ENCODE data around the gene CDY1. TPM values are rescaled to one million over a fixed set of nuclear protein-coding genes. Genes with fewer than 3 reads are reported as not detected.
"Not testable (repeated sequence)": the region's sequence is repeated elsewhere in the genome, so short reads cannot be mapped to it uniquely, and the experiment has no call there.

CDY1 gene
- total RNA-seq: not detected in 2 replicates

GRCh38 chrY:25621817-25622216 lies at the start of gene CDY1:
Gene CDY1 (plus strand): TSS chrY:25622117. CDS start chrY:25622443, 326 bp downstream.
- not testable (repeated sequence) for DNase-seq

GRCh38 chrY:25593336-25593735 lies 28.6 kb upstream of the CDY1 start:
- DNase-seq: not testable (repeated sequence)

- DNase-seq: not testable (repeated sequence)
These were observed 1.7 kb upstream of the CDY1 start for GRCh38 chrY:25620209-25620608.

- not testable (repeated sequence) for DNase-seq
These were observed 4.6 kb downstream of the CDY1 start for GRCh38 chrY:25626524-25626923.

GRCh38 chrY:25630383-25631112 lies 8.6 kb downstream of the CDY1 start:
- not testable (repeated sequence) for DNase-seq

GRCh38 chrY:25639852-25640251 lies 17.9 kb downstream of the CDY1 start:
- DNase-seq: not testable (repeated sequence)

- DNase-seq: not testable (repeated sequence)
These were observed 21.4 kb downstream of the CDY1 start for GRCh38 chrY:25643024-25643915.

Measured in dermis blood vessel endothelial cell (primary cell).